HG03064 (cell line): ENCODE results near the gene RPL7L1.
A peak's percentile ranks its signal among the peaks of the same experiment; 100 is the strongest.
"Not testable (repeated sequence)": the region's sequence is repeated elsewhere in the genome, so short reads cannot be mapped to it uniquely, and the experiment has no call there.

Experiments
- ATAC-seq: cut with Tn5 transposase; IDR thresholded peaks from one replicate; pipeline ENCODE4 v1.9.1; 2021; ENCODE audit warnings: low read depth; ENCODE audit not compliant: unreplicated experiment

RPL7L1 gene

GRCh38 chr6:42890311-42891198 lies 11.1 kb downstream of the RPL7L1 start:
- peak; percentile 86 for ATAC-seq

DNA sequence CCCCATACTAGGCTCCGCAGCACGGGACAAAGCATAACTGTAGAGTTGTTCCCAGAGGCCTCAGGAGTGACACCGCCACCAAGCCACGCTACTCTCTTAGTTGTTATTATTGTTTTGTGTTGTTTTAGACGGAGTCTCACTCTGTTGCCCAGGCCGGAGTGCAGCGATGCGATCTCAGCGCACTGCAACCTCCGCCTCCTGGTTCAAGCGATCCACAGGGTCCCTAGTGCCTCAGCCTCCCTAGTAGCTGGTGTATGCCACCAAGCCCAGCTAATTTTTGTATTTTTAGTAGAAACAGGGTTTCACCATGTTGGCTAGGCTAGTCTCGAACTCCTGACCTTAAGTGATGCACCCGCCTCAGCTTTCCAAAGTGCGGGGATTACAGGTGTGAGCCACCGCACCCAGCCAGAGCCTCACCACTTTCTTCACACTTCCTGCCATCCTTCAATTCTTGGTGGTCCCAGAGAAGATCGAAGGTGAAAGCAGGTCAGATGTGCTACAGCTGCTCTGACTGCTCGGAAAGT lies 11.8 kb downstream of the RPL7L1 start:
- ATAC-seq, result no peak

DNA sequence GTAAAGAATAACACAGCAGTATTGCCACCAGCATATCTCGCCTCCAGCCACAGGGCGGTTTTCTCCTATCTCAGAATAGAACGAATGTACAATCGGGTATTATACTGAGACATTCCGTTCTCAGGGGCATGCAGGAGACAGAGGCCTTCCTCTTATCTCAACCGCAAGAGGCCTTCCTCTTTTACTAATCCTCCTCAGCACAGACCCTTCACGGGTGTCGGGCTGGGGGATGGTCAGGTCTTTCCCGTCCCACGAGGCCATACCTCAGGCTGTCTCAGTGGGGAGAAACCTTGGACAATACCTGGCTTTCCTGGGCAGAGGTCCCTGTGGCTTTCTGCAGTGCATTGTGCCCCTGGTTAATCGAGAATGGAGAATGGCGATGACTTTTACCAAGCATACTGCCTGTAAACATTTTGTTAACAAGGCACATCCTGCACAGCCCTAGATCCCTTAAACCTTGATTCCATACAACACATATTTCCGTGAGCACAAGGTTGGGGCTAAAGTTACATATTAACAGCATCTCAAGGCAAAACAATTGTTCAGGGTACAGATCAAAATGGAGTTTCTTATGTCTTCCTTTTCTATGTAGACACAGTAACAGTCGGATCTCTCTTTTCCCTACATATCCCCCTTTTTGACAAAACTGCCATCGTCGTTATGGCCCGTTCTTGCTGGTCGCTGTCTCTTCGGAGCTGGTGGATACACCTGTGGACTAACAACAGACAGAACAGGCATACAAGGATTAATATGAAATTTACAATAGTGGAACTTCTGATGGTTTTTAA lies 14.8 kb downstream of the RPL7L1 start:
- not testable (repeated sequence) for ATAC-seq

GRCh38 chr6:42896178-42896719 lies 16.8 kb downstream of the RPL7L1 start:
- no peak for ATAC-seq

GRCh38 chr6:42898891-42899361 lies 19.5 kb downstream of the RPL7L1 start:
- ATAC-seq, result no peak

DNA sequence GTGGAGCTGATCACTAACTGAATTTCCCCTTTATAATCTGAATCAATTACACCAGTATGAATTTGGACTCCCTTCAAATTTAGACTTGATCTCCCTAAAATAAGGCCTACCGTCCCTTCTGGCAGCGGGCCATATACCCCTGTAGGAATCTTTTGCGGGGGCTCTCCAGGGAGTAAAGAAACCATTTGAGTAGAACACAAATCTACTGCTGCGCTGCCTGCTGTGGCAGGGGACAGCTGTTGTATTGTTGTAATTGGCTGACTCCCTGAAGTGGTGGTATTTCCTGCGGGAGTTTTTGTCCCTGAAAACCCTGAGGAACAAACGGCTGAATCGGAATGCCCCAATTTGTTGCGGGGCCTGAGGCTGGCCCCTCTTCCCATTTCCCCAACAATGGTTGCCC lies 20.5 kb downstream of the RPL7L1 start:
- no peak for ATAC-seq

GRCh38 chr6:42901538-42901957 lies 22.1 kb downstream of the RPL7L1 start:
- ATAC-seq, result no peak

GRCh38 chr6:42902429-42903263 lies 23.2 kb downstream of the RPL7L1 start:
- ATAC-seq, result not testable (repeated sequence)

DNA sequence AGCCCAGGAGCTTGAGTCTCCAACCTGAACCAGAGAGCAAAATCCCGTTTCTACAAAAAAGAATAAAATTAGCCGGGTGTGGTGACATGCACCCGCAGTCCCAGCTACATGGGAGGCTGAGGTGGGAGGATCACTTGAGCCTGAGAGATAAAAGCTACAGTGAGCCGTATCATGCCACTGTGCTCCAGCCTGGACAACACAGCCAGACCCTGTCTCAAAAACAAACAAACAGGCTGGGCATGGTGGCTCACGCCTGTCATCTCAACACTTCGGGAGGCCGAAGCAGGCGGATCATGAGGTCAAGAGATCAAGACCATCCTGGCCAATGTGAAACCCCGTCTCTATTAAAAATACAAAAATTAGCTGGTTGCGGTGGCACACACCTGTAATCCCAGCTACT lies 25.1 kb downstream of the RPL7L1 start:
- no peak for ATAC-seq

- ATAC-seq, result no peak
Measured at GRCh38 chr6:42907336-42907735, 27.9 kb downstream of the RPL7L1 start.

DNA sequence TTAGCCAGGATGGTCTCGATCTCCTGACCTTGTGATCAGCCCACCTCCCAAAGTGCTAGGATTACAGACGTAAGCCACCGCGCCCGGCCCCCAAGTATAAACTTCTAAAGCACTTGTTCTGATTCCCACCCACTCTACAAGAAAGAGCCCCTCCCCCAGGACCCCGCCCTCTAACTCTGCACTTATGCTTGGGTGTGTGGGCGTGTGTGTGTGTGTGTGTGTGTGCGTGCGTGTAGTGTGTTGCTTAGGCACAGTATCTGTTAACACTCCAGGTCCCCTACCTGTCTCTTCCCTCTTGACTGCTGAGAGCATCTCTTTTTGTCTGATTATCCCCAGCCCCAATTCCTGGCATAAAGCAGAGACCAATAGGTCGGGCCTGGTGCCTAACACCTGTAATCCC lies 30.4 kb downstream of the RPL7L1 start:
- ATAC-seq, result no peak

- no peak for ATAC-seq
Measured at GRCh38 chr6:42911171-42912021, 32.0 kb downstream of the RPL7L1 start.

- no peak for ATAC-seq
Measured at GRCh38 chr6:42914546-42914945, 35.1 kb downstream of the RPL7L1 start.

GRCh38 chr6:42915732-42916131 lies 36.3 kb downstream of the RPL7L1 start, which contains the start of gene PTCRA:
PTCRA (plus strand) TSS chr6:42916053; CDS start chr6:42916070, 17 bp downstream.
- ATAC-seq, result no peak

- ATAC-seq, result no peak
Measured at GRCh38 chr6:42916288-42916687, 36.9 kb downstream of the RPL7L1 start.

- no peak for ATAC-seq
Measured at GRCh38 chr6:42921801-42922200, 42.4 kb downstream of the RPL7L1 start.

GRCh38 chr6:42923666-42924065 lies 44.2 kb downstream of the RPL7L1 start:
- ATAC-seq, result no peak

DNA sequence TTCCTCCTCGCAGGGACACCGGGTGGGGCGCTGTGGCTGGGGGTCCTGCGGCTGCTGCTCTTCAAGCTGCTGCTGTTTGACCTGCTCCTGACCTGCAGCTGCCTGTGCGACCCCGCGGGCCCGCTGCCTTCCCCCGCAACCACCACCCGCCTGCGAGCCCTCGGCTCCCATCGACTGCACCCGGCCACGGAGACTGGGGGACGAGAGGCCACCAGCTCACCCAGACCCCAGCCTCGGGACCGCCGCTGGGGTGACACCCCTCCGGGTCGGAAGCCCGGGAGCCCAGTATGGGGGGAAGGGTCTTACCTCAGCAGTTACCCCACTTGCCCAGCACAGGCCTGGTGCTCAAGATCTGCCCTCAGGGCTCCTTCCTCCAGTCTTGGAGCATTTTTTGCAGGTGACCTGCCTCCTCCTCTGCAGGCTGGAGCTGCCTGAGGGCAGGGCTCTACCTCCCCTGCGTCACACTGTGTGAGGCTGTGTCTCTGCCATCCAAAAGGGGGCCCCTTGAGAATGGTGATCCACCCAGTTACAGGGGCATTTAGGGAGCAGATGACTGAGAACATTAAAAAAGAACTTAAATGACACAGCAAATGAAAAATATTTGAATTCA lies 45.9 kb downstream of the RPL7L1 start:
- no peak for ATAC-seq
